Nephron (organoid): Measurements from ENCODE around the gene ZNF507.

Experiments
- H3K27ac Mint-ChIP-seq, 3 experiments: 2 replicates each; pipeline ENCODE4 v1.8.0; 2020; ENCODE audit warnings: mixed read lengths in 3 of 3, mild to moderate bottlenecking in 2 of 3, moderate library complexity in 1 of 3
- H3K27me3 Mint-ChIP-seq: 2 replicates; pipeline ENCODE4 v1.8.0; 2021; ENCODE audit warnings: low read depth, mild to moderate bottlenecking, moderate library complexity, mixed read lengths
- H3K36me3 Mint-ChIP-seq: 2 replicates; pipeline ENCODE4 v1.8.0; 2020; ENCODE audit warnings: low read depth, mixed read lengths
- H3K4me1 Mint-ChIP-seq: 2 replicates; pipeline ENCODE4 v1.8.0; 2020; ENCODE audit warnings: mixed read lengths
- H3K4me3 Mint-ChIP-seq, 3 experiments: 2 replicates each; pipeline ENCODE4 v1.8.0; 2020; ENCODE audit warnings: mild to moderate bottlenecking in 3 of 3, mixed read lengths in 3 of 3, moderate library complexity in 2 of 3
- H3K9me3 Mint-ChIP-seq: 2 replicates; pipeline ENCODE4 v1.8.0; 2020; ENCODE audit warnings: mixed read lengths
- TF ChIP-seq, protein P1 (sequence below), 3 experiments: fragments of 200-600 bp; sonication (generic); IDR thresholded peaks; one replicate each; pipeline ENCODE4 v1.5.0; 2021; ENCODE audit warnings: antibody characterized with exemption in 3 of 3; ENCODE audit not compliant: unreplicated experiment in 3 of 3

Gene ZNF507

GRCh38 chr19:32308431-32309077, 36.9 kb upstream of the ZNF507 start:
- no peaks in the 10 kb centered on the region for H3K4me1 Mint-ChIP-seq
- H3K27me3 Mint-ChIP-seq, result peaks cover 4% of the 10 kb centered on the region
- TF ChIP-seq, protein P1, sequence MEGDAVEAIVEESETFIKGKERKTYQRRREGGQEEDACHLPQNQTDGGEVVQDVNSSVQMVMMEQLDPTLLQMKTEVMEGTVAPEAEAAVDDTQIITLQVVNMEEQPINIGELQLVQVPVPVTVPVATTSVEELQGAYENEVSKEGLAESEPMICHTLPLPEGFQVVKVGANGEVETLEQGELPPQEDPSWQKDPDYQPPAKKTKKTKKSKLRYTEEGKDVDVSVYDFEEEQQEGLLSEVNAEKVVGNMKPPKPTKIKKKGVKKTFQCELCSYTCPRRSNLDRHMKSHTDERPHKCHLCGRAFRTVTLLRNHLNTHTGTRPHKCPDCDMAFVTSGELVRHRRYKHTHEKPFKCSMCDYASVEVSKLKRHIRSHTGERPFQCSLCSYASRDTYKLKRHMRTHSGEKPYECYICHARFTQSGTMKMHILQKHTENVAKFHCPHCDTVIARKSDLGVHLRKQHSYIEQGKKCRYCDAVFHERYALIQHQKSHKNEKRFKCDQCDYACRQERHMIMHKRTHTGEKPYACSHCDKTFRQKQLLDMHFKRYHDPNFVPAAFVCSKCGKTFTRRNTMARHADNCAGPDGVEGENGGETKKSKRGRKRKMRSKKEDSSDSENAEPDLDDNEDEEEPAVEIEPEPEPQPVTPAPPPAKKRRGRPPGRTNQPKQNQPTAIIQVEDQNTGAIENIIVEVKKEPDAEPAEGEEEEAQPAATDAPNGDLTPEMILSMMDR (IDR thresholded peaks at IDR 0.05; ENCODE audit: unreplicated experiment in 3 of 3), result no peak
- no peak overlapping the region for H3K4me3 Mint-ChIP-seq
- H3K9me3 Mint-ChIP-seq, result peaks cover 4% of the 10 kb centered on the region
- H3K36me3 Mint-ChIP-seq, result no peaks in the 10 kb centered on the region
- H3K27ac Mint-ChIP-seq, result no peak overlapping the region

- TF ChIP-seq, protein P1 (IDR thresholded peaks at IDR 0.05; ENCODE audit: unreplicated experiment in 3 of 3), result no peak
- Mint-ChIP-seq H3K4me3 (no peak overlapping the region), H3K9me3 (no peaks in the 10 kb centered on the region), H3K27me3 (peaks cover 4% of the 10 kb centered on the region), H3K4me1 (peaks cover 6% of the 10 kb centered on the region), H3K27ac (peak overlapping the region in 1 of 3 experiments; percentile 29), H3K36me3 (no peaks in the 10 kb centered on the region)
These were observed 35.6 kb upstream of the ZNF507 start for GRCh38 chr19:32309711-32310390.

DNA sequence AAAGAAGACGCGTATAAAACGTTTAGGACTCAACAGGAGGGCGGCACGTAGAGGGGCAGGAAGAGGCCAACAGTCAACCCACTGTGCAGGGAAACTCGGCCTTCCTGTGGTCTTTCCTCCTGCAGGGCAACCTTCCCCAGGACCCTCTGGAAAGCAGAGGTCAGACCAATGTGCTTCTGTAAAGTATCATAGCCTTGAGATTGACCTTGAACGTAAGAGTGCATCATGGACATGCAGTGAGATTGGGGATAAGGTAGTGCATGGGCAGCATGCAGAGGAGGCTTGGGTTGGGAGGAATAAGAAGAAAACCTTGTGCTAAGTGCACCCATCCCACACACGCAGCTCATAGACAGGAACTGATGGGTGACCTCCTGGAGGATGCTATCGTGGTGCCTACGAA, 34.0 kb upstream of the ZNF507 start:
- H3K9me3 Mint-ChIP-seq, result no peaks in the 10 kb centered on the region
- H3K4me3 Mint-ChIP-seq, result no peak overlapping the region
- no peaks in the 10 kb centered on the region for H3K36me3 Mint-ChIP-seq
- peaks cover 4% of the 10 kb centered on the region for H3K27me3 Mint-ChIP-seq
- no peak overlapping the region for H3K27ac Mint-ChIP-seq
- TF ChIP-seq, protein P1 (IDR thresholded peaks at IDR 0.05; ENCODE audit: unreplicated experiment in 3 of 3), result no peak
- H3K4me1 Mint-ChIP-seq, result peaks cover 14% of the 10 kb centered on the region

DNA sequence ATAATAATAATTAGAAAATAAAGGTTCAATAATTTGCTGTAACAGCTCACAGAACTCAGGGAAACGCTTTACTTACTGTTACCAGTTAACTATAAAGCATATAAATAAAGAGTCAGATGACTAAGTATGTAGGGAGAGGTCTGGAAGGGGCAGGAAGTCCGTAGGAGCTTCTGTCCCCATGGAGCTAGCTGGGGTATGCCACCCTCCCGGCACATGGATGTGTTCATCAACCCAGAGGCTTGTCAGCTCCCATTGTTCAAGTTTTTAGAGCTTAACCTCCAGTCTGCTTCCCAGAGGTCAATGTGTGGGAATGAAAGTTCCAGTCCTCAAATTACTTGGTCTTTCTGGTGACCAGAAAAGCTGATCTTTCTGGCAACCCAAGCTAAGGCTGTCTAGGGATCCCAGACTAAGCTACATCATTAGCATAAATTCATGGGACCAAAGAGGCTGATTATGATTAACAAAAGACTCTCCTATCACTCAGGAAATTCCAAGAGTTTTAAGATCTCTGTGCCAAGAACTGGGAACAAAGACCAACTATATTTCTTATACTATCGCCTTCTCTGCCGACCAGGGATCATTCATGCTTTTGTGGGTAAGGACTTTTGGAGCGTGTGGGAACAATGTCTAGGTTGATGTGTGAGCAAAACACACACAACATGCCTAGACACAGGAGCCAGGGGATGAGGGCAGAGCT, 31.7 kb upstream of the ZNF507 start:
- Mint-ChIP-seq H3K4me3 (no peak overlapping the region), H3K27ac (peak overlapping the region in 2 of 3 experiments; percentile 9 to 51)
- TF ChIP-seq, protein P1 (IDR thresholded peaks at IDR 0.05; ENCODE audit: unreplicated experiment in 3 of 3), result no peak

GRCh38 chr19:32316034-32316433, 29.4 kb upstream of the ZNF507 start:
- Mint-ChIP-seq H3K27me3 (peaks cover 4% of the 10 kb centered on the region), H3K4me1 (peaks cover 31% of the 10 kb centered on the region), H3K4me3 (no peak overlapping the region), H3K36me3 (no peaks in the 10 kb centered on the region), H3K9me3 (no peaks in the 10 kb centered on the region), H3K27ac (no peak overlapping the region)
- TF ChIP-seq, protein P1 (IDR thresholded peaks at IDR 0.05; ENCODE audit: unreplicated experiment in 3 of 3), result no peak

More for the DNA sequence above, 31.7 kb upstream of the ZNF507 start:
- Mint-ChIP-seq H3K4me1 (peaks cover 24% of the 10 kb centered on the region), H3K36me3 (no peaks in the 10 kb centered on the region), H3K9me3 (no peaks in the 10 kb centered on the region), H3K27me3 (peaks cover 4% of the 10 kb centered on the region)
